K562 (cell line): ENCODE data around the gene USP48. TPM values are rescaled to one million over a fixed set of nuclear protein-coding genes. Genes with fewer than 3 reads are reported as not detected.

Experiments
- BRCA1 ChIP-seq, 2 experiments: fragments of 450-650 bp in 1 of 2; sonication (generic) in 1 of 2; formaldehyde crosslinking in 1 of 2; IDR thresholded peaks; 2 replicates each; pipeline versions ENCODE4 v1.5.0 to v1.6.1; 2017 to 2020; ENCODE audit warnings: mild to moderate bottlenecking in 1 of 2, missing genetic modification reagents in 1 of 2
- CXXC5 ChIP-seq: fragments of 250-450 bp; sonication (Bioruptor Pico); IDR thresholded peaks from 2 replicates; pipeline ENCODE4 v1.8.0; 2022; ENCODE audit warnings: inconsistent platforms, mild to moderate bottlenecking, moderate library complexity
- MAFF ChIP-seq: IDR thresholded peaks from 2 replicates; pipeline ENCODE4 v1.6.1; 2012; ENCODE audit warnings: low read length, improper control_type of control experiment
- MAFG ChIP-seq: fragments of 450-650 bp; conservative IDR thresholded peaks from 2 replicates; pipeline ENCODE4 v1.6.1; 2016; ENCODE audit warnings: missing genetic modification characterization, missing compliant biosample characterization
- MCM5 ChIP-seq: fragments of 450-650 bp; IDR thresholded peaks from 2 replicates; pipeline ENCODE4 v1.6.1; 2016; ENCODE audit warnings: low read depth
- NBN ChIP-seq: fragments of 450-650 bp; IDR thresholded peaks from 2 replicates; pipeline ENCODE4 v1.6.1; 2016; ENCODE audit warnings: low read depth, mild to moderate bottlenecking
- SAFB2 ChIP-seq: fragments of 200-400 bp; formaldehyde crosslinking; IDR thresholded peaks from 2 replicates; pipeline ENCODE4 v1.6.1; 2018; ENCODE audit warnings: borderline replicate concordance, low read length, low read depth, moderate library complexity; ENCODE audit not compliant: severe bottlenecking
- SMC3 ChIP-seq: conservative IDR thresholded peaks from 2 replicates; pipeline ENCODE4 v1.6.1; 2011; ENCODE audit warnings: low read depth, low read length, improper control_type of control experiment; ENCODE audit not compliant: insufficient read depth
- TFAP4 ChIP-seq: sonication (generic); formaldehyde crosslinking; IDR thresholded peaks from 2 replicates; pipeline ENCODE4 v1.8.0; 2022; ENCODE audit warnings: missing genetic modification reagents, mild to moderate bottlenecking, moderate library complexity, borderline replicate concordance
- ZBTB40 ChIP-seq, 2 experiments: fragments of 450-650 bp in 1 of 2; sonication (generic) in 1 of 2; formaldehyde crosslinking in 1 of 2; IDR thresholded peaks; 2 replicates each; pipeline versions ENCODE4 v1.7.1 to v1.9.0; 2016 to 2022; ENCODE audit warnings: inconsistent platforms in 1 of 2, mild to moderate bottlenecking in 1 of 2, missing genetic modification reagents in 1 of 2
- ZNF316 ChIP-seq: fragments of 450-650 bp; IDR thresholded peaks from 2 replicates; pipeline ENCODE4 v1.6.1; 2016
- ZNF668 ChIP-seq: fragments of 250-450 bp; sonication (Bioruptor Pico); IDR thresholded peaks from 2 replicates; pipeline ENCODE4 v1.8.0; 2022; ENCODE audit warnings: mild to moderate bottlenecking, inconsistent platforms
- polyA plus RNA-seq, 8 experiments: library from polyadenylated mRNA; depleted of rRNA in 4 of 8; stranded (reverse) in 5 of 8; unstranded in 3 of 8; fragments of >200 nt; fragmentation: Nextera tagmentation in 2 of 8; fragmentation: Illumina TruSeq in 1 of 8; extraction: Ambion mirVana in 2 of 8; extraction: Trizol in 1 of 8; gene quantifications; 2 replicates each; pipeline versions ENCODE4 v1.2.1 to v1.2.3, GENCODE V29; 2011 to 2014; ENCODE audit warnings: inconsistent platforms in 1 of 8, missing spikeins in 1 of 8
- total RNA-seq, 7 experiments: library from RNA; depleted of rRNA in 6 of 7; stranded (reverse); fragments of >200 nt in 6 of 7; fragmentation: Illumina TruSeq in 2 of 7; extraction: Trizol in 2 of 7; gene quantifications; 2 replicates each; pipeline versions ENCODE4 v1.2.1 to v1.2.3, GENCODE V29; 2011 to 2021; ENCODE audit warnings: low replicate concordance in 1 of 7
- TF ChIP-seq, protein P1 (sequence below): IDR thresholded peaks from 2 replicates; pipeline ENCODE4 v1.6.1; 2012; ENCODE audit warnings: low read depth, low read length, improper control_type of control experiment, borderline replicate concordance
- TF ChIP-seq, protein P2 (sequence below): IDR thresholded peaks from 2 replicates; pipeline ENCODE4 v1.6.1; 2014; ENCODE audit warnings: antibody characterized with exemption

Gene USP48
- total and polyA plus RNA-seq, 9 of the 15 experiments (the other 6 are each of a cell fraction or from before 2014, with no cell fraction given): 23.3 to 123 (median 106) TPM

GRCh38 chr1:21703318-21703963 is 79.5 kb downstream of the USP48 start (continued):
- TF ChIP-seq, protein P1, sequence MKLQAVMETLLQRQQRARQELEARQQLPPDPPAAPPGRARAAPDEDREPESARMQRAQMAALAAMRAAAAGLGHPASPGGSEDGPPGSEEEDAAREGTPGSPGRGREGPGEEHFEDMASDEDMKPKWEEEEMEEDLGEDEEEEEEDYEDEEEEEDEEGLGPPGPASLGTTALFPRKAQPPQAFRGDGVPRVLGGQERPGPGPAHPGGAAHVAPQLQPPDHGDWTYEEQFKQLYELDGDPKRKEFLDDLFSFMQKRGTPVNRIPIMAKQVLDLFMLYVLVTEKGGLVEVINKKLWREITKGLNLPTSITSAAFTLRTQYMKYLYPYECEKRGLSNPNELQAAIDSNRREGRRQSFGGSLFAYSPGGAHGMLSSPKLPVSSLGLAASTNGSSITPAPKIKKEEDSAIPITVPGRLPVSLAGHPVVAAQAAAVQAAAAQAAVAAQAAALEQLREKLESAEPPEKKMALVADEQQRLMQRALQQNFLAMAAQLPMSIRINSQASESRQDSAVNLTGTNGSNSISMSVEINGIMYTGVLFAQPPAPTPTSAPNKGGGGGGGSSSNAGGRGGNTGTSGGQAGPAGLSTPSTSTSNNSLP: peak; percentile 91; the same call in 1 of the 2 replicates
- TF ChIP-seq MAFG (tag) (peak; percentile 88), TFAP4 (CRISPR knock-in tag) (no peak), ZBTB40 (IDR thresholded peaks at IDR 0.05) (peak; percentile 85), ZBTB40 (CRISPR knock-in tag; IDR thresholded peaks at IDR 0.05) (peak; percentile 62), SAFB2 (no peak), CXXC5 (CRISPR knock-in tag) (peak; percentile 39), SMC3 (peak; percentile 54; the same call in 1 of the 2 replicates), MCM5 (no peak), MAFF (peak; percentile 73), ZNF668 (CRISPR knock-in tag) (no peak; the same call in none of the 2 replicates), BRCA1 (IDR thresholded peaks at IDR 0.05) (no peak), BRCA1 (CRISPR knock-in tag; IDR thresholded peaks at IDR 0.05) (no peak), ZNF316 (peak; percentile 82), NBN (peak; percentile 35; the same call in 1 of the 2 replicates)
- TF ChIP-seq, protein P2, sequence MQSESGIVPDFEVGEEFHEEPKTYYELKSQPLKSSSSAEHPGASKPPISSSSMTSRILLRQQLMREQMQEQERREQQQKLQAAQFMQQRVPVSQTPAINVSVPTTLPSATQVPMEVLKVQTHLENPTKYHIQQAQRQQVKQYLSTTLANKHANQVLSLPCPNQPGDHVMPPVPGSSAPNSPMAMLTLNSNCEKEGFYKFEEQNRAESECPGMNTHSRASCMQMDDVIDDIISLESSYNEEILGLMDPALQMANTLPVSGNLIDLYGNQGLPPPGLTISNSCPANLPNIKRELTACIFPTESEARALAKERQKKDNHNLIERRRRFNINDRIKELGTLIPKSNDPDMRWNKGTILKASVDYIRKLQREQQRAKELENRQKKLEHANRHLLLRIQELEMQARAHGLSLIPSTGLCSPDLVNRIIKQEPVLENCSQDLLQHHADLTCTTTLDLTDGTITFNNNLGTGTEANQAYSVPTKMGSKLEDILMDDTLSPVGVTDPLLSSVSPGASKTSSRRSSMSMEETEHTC: no peak
